ENCODE results near the gene TMEM109. TPM values are rescaled to one million over a fixed set of nuclear protein-coding genes. Genes with fewer than 3 reads are reported as not detected.

The TMEM109 gene, protein sequence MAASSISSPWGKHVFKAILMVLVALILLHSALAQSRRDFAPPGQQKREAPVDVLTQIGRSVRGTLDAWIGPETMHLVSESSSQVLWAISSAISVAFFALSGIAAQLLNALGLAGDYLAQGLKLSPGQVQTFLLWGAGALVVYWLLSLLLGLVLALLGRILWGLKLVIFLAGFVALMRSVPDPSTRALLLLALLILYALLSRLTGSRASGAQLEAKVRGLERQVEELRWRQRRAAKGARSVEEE
- 10 to 100 TPM; 49.8 to 99.8 (median 56.9) TPM for total RNA-seq
- 100 to 1,000 TPM; 208 to 287 TPM for polyA plus RNA-seq
- 35.3 reads per million, percentile 63 among the genes with 10 or more reads in this experiment for total RNA-seq

DNA sequence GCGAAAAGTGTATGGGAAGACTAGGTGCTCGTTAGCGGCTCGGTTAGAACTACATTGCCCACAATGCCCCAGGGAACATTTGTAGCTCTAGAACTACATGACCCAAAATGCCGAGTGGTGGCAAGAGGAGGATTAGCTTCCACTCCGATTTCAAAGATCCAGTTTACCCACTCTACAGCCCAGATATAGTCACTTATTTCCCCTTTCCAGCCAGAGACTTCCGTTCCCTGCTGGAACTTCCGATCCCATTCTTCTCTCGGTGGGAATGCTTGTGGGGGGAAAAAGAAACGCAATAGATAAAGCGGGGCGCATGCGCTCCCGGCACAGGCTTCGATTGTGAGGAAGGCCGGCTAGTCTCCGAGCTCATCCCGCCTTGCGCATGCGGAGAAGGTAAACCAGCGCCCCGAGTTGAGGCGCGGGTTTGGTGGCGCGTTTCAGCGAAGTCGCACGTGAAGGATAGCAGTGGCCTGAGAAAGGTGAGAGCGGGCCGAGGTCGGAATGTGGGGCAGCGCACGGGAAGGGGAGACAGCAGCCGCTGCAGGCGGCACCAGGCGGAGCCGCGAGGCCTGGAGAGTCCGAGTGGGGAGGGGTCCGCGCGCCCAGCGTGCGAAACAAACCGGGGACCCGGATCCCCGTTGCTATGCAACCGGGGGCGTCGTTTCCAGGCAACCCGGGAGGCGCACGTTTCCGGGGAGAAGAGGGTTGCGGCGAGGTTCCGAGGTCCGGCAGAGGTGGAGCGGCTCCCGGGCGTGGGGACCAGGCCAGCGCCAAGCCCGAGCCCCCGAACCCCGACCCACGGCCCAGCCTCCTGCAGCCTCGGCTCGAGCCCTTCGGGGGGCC is at the start of gene TMEM109:
TSS of gene TMEM109 (plus strand) at position 366 of the 840 bp plus-strand sequence. CDS start 5,536 bp downstream, outside the sequence.
- POLR2A ChIA-PET, result interaction anchor here (0.5 to 5.1 kb wide), 19 partner anchors 10 to 1927 kb away, joined by 3 to 64 read pairs (median 4); partner anchors contain the start of genes CPSF7, PRPF19, SDHAF2 and TMEM132A
- intact Hi-C loops (cut with micrococcal nuclease), result loop anchor here (1.0 to 10.0 kb wide), 11 partner anchors 8 to 521 kb away; partner anchors contain the start of genes PRPF19 (in 2 of the 2), CCDC86 (in 1 of the 2), CPSF7 (in 1 of the 2) and CYB561A3 (in 1 of the 2)
- peak within 1 kb of the TSS; percentile 94 for H3K27ac ChIP-seq (ENCODE audit: low read depth, low read length)
- CTCF ChIA-PET, result interaction anchor here (0.5 to 3.6 kb wide), 13 partner anchors 8 to 273 kb away, joined by 3 to 15 read pairs (median 3); partner anchors contain the start of gene CD6
- peak; percentile 77 to 93 (median 91) for DNase-seq
- H3K9me3 ChIP-seq (ENCODE audit: control insufficient read depth in 2 of 3, low read length in 3 of 3), result no peaks in the 10 kb centered on the region
- Mint-ChIP-seq H3K27me3 (peaks cover 0 to 11% (median 0%) of the 10 kb centered on the region in 5 donors), H3K36me3 (peaks cover 0 to 9% (median 3%) of the 10 kb centered on the region in 5 donors), H3K4me3 (peak within 1 kb of the TSS; percentile 91 to 99 (median 98)), H3K4me1 (peaks cover 39 to 77% (median 60%) of the 10 kb centered on the region in 7 donors), H3K27ac (peak within 1 kb of the TSS; percentile 91 to 99 (median 97)), H3K9me3 (peaks cover 0 to 6% (median 0%) of the 10 kb centered on the region in 11 donors)
- H3K4me3 ChIP-seq (ENCODE audit: low read length), result peak within 1 kb of the TSS; percentile 94
- peak; percentile 76 for ATAC-seq
- H3K4me1 ChIP-seq (ENCODE audit: control insufficient read depth in 2 of 2, insufficient read depth in 2 of 2, low read length in 2 of 2), result peaks cover 43 to 45% of the 10 kb centered on the region in 2 donors
- peaks cover 0 to 5% (median 4%) of the 10 kb centered on the region in 3 experiments for H3K36me3 ChIP-seq (ENCODE audit: control insufficient read depth in 2 of 3, insufficient read depth in 3 of 3, low read length in 3 of 3)
- H3K27me3 ChIP-seq (ENCODE audit: control insufficient read depth in 2 of 2, insufficient read depth in 2 of 2, low read length in 2 of 2), result no peaks in the 10 kb centered on the region

DNA sequence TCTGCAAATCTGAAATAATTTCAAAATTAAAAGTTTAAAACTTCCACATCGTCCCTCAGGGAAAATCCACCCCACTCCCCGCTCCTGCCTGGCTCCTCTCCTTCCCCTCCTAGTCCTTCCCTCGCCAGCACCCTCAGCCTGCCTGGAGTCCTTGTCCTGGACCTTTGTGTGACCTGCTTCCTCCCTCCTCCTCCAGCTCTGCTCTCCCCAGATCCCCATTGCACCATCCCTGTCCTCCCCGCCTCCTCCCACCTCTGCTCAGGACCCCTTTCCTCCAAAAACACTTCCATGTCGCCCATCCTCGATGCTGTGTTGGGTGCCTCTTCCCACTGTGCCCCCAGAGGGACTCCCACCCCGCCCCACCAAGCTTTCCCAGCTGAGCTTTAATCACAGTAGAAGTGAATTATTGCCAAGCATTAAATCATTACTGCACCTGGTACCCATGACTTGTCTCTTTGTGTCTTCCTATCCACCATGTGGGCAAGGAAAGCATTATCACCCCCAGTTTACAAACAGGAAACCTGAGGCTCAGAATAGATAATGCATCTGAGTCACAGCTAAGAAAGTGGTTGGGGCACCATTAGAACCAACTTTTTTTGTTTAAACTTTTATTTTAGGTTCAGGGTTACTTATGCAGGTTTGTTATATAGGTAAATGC is 49.0 kb upstream of the TMEM109 start:
- ChIA-PET CTCF (no interaction called here), POLR2A (no interaction called here)
- Histone ChIP-seq H3K4me1 (ENCODE audit: control insufficient read depth in 2 of 2, insufficient read depth in 2 of 2, low read length in 2 of 2) (peaks cover 0 to 4% of the 10 kb centered on the region in 2 donors), H3K4me3 (ENCODE audit: low read length) (no peak overlapping the region), H3K9me3 (ENCODE audit: control insufficient read depth in 2 of 3, low read length in 3 of 3) (no peaks in the 10 kb centered on the region), H3K27ac (ENCODE audit: low read depth, low read length) (no peak overlapping the region), H3K36me3 (ENCODE audit: control insufficient read depth in 2 of 3, insufficient read depth in 3 of 3, low read length in 3 of 3) (no peaks in the 10 kb centered on the region), H3K27me3 (ENCODE audit: control insufficient read depth in 2 of 2, insufficient read depth in 2 of 2, low read length in 2 of 2) (no peaks in the 10 kb centered on the region)
- no peak overlapping the region for H3K27ac Mint-ChIP-seq
- ATAC-seq (peak; percentile 44), DNase-seq (no peak)
- H3K36me3 Mint-ChIP-seq, result no peaks in the 10 kb centered on the region
- intact Hi-C loops (cut with micrococcal nuclease), result no loop called here
- peaks cover 0 to 5% (median 0%) of the 10 kb centered on the region in 5 donors for H3K27me3 Mint-ChIP-seq
- no peaks in the 10 kb centered on the region for H3K9me3 Mint-ChIP-seq
- H3K4me1 Mint-ChIP-seq, result peaks cover 0 to 6% (median 0%) of the 10 kb centered on the region in 7 donors
- no peak overlapping the region for H3K4me3 Mint-ChIP-seq

DNA sequence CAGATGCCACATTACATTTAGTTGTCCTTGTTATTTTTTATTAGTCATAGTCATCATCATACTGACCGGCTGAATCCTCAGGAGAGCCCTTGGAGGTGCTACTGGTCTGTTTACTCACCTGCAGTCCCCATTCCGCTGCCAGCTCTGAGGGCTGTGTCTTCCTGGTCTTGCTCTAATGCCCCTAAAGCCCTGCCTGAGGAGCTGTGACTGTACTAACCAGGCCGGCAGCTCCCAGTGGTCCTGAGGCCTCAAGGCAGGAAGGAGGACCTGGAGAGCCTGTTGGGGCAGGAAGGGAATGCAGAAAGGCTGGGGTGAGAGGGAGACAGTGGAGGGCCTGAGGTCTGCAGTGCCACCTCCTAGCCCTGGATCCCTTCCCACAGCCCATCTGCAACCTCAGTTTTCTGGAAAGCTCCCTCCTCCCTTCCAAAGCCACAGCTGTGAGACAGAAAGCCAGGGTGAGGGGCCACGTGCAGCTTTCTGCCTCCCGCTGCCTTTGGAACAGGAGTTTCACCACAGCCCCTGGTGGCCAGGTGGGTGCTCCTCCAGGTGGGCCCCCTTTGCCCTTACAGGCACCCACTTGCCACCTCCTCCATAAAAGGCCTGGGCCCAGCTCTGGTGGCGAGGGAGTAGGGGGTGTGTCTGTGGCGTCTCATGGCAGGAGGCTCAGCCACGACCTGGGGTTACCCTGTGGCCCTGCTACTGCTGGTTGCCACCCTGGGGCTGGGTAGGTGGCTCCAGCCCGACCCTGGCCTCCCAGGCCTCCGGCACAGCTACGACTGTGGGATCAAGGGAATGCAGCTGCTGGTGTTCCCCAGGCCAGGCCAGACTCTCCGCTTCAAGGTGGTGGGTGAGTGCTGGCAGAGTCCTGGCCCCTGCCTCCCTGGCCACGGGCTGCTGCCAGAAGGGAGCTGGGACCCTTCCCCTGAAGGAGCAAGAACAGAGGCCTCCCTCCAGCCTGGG is 46.8 kb upstream of the TMEM109 start, which contains the start of gene ZP1:
TSS of gene ZP1 (plus strand) at position 632 of the 960 bp plus-strand sequence. CDS start at position 652, 20 bp downstream.
- H3K9me3 ChIP-seq (ENCODE audit: control insufficient read depth in 2 of 3, low read length in 3 of 3), result no peaks in the 10 kb centered on the region
- DNase-seq (no peak), ATAC-seq (no peak)
- H3K27ac ChIP-seq (ENCODE audit: low read depth, low read length), result no peak within 1 kb of the TSS
- no peak within 1 kb of the TSS for H3K4me3 Mint-ChIP-seq
- ChIA-PET POLR2A (no interaction called here), CTCF (no interaction called here)
- peaks cover 0 to 16% (median 0%) of the 10 kb centered on the region in 7 donors for H3K4me1 Mint-ChIP-seq
- peak within 1 kb of the TSS in 1 of 9 donors; percentile 31 for H3K27ac Mint-ChIP-seq
- no peaks in the 10 kb centered on the region for H3K36me3 ChIP-seq (ENCODE audit: control insufficient read depth in 2 of 3, insufficient read depth in 3 of 3, low read length in 3 of 3)
- peaks cover 0 to 5% (median 0%) of the 10 kb centered on the region in 5 donors for H3K27me3 Mint-ChIP-seq
- H3K27me3 ChIP-seq (ENCODE audit: control insufficient read depth in 2 of 2, insufficient read depth in 2 of 2, low read length in 2 of 2), result no peaks in the 10 kb centered on the region
- H3K4me1 ChIP-seq (ENCODE audit: control insufficient read depth in 2 of 2, insufficient read depth in 2 of 2, low read length in 2 of 2), result peaks cover 0 to 20% of the 10 kb centered on the region in 2 donors
- intact Hi-C loops (cut with micrococcal nuclease), result no loop called here
- no peaks in the 10 kb centered on the region for H3K9me3 Mint-ChIP-seq
- no peaks in the 10 kb centered on the region for H3K36me3 Mint-ChIP-seq
- H3K4me3 ChIP-seq (ENCODE audit: low read length), result no peak within 1 kb of the TSS

DNA sequence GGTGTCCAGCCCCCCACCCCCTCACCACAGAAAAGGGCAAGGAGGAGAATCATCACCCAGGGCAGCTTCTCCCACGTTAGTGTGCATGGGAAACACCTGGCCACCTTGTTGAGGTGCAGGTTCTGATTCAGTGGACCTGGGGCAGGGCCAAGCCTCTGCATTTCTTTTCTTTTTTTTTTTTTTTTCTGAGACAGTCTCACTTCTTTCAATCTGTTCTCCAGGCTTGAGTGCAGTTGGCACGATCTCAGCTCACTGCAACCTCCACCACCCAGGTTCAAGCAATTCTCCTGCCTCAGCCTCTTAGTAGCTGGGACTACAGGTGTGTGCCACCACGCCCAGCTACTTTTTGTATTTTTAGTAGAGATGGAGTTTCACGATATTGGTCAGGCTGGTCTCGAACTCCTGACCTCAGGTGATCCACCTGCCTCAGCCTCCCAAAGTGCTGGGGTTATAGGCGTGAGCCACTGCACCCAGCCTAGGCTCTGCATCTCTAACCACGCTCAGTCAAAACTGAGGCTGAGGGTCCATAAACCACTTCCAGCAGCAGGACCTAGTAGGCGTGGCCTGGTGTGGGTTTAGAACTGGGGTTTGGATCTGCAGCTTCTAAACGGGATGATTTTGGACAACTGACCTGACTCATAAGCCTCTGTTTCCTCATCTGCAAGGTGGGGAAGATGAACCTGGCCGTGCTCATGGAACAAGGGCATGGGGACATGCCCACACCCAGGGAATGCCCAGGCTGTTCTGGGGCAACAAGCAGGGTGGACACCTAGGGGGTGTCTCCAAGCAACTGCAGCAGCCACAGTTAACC is 45.9 kb upstream of the TMEM109 start:
- ATAC-seq (no peak), DNase-seq (no peak)
- peaks cover 0 to 18% (median 4%) of the 10 kb centered on the region in 7 donors for H3K4me1 Mint-ChIP-seq
- H3K27ac Mint-ChIP-seq, result no peak overlapping the region
- Histone ChIP-seq H3K4me3 (ENCODE audit: low read length) (no peak overlapping the region), H3K4me1 (ENCODE audit: control insufficient read depth in 2 of 2, insufficient read depth in 2 of 2, low read length in 2 of 2) (peaks cover 0 to 25% of the 10 kb centered on the region in 2 donors), H3K27me3 (ENCODE audit: control insufficient read depth in 2 of 2, insufficient read depth in 2 of 2, low read length in 2 of 2) (no peaks in the 10 kb centered on the region), H3K36me3 (ENCODE audit: control insufficient read depth in 2 of 3, insufficient read depth in 3 of 3, low read length in 3 of 3) (no peaks in the 10 kb centered on the region), H3K9me3 (ENCODE audit: control insufficient read depth in 2 of 3, low read length in 3 of 3) (no peaks in the 10 kb centered on the region), H3K27ac (ENCODE audit: low read depth, low read length) (no peak overlapping the region)
- intact Hi-C loops (cut with micrococcal nuclease), result no loop called here
- ChIA-PET CTCF (no interaction called here), POLR2A (no interaction called here)
- H3K36me3 Mint-ChIP-seq, result no peaks in the 10 kb centered on the region
- H3K9me3 Mint-ChIP-seq, result no peaks in the 10 kb centered on the region
- H3K4me3 Mint-ChIP-seq, result no peak overlapping the region
- H3K27me3 Mint-ChIP-seq, result peaks cover 0 to 5% (median 0%) of the 10 kb centered on the region in 5 donors

DNA sequence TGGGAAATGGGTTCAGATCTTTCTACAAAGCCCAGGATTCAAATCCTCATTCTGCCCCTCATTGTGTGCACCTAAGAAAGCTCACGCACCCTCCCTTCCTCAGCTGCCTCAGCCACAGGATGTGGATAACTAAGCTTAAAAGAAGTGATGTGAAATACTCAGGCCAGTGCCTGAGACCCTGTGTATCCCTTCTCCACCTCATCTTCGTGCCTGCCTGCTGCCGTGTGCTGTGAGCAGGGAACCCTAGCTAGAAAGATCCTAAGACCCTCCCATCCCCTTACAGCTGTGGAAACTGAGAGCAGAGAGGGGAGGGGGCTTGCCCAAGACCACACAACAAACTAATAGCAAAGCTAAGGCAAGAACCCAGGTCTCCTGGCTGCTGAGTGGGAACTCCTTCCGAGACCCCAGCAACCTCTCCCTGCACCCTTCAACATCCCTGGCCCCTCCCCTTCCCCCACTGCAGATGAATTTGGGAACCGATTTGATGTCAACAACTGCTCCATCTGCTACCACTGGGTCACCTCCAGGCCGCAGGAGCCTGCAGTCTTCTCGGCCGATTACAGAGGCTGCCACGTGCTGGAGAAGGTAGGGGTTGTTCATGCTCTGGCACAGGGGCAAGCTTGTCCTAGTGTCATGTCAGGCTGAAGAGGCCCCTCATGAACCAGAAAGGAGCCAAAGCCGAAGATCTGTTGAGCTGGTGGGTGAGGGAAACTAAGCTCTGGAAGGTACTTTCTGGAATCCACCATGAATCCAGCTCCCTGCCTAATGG is 45.1 kb upstream of the TMEM109 start:
- H3K27ac Mint-ChIP-seq, result no peak overlapping the region
- H3K36me3 Mint-ChIP-seq, result no peaks in the 10 kb centered on the region
- H3K27me3 ChIP-seq (ENCODE audit: control insufficient read depth in 2 of 2, insufficient read depth in 2 of 2, low read length in 2 of 2), result no peaks in the 10 kb centered on the region
- no peaks in the 10 kb centered on the region for H3K9me3 Mint-ChIP-seq
- peaks cover 0 to 5% (median 0%) of the 10 kb centered on the region in 5 donors for H3K27me3 Mint-ChIP-seq
- H3K4me1 ChIP-seq (ENCODE audit: control insufficient read depth in 2 of 2, insufficient read depth in 2 of 2, low read length in 2 of 2), result peaks cover 0 to 29% of the 10 kb centered on the region in 2 donors
- no peak overlapping the region for H3K27ac ChIP-seq (ENCODE audit: low read depth, low read length)
- intact Hi-C loops (cut with micrococcal nuclease), result no loop called here
- ChIA-PET CTCF (no interaction called here), POLR2A (no interaction called here)
- H3K4me1 Mint-ChIP-seq, result peaks cover 0 to 20% (median 5%) of the 10 kb centered on the region in 7 donors
- H3K36me3 ChIP-seq (ENCODE audit: control insufficient read depth in 2 of 3, insufficient read depth in 3 of 3, low read length in 3 of 3), result no peaks in the 10 kb centered on the region
- H3K9me3 ChIP-seq (ENCODE audit: control insufficient read depth in 2 of 3, low read length in 3 of 3), result no peaks in the 10 kb centered on the region
- no peak overlapping the region for H3K4me3 ChIP-seq (ENCODE audit: low read length)
- ATAC-seq (no peak), DNase-seq (no peak)
- no peak overlapping the region for H3K4me3 Mint-ChIP-seq
